ENCODE measurements around the gene HDDC2.

The HDDC2 gene

GRCh38 chr6:125339653-125340052 lies 37.9 kb upstream of the HDDC2 start:
- no peak for TF ChIP-seq CTCF (conservative IDR thresholded peaks at IDR 0.05; ENCODE audit: low read length)
- no peak overlapping the region for H3K4me3 ChIP-seq (ENCODE audit: low read length)
- no peak for DNase-seq (ENCODE audit: low read depth)

- DNase-seq (ENCODE audit: low read depth), result no peak
- no peak for TF ChIP-seq CTCF (conservative IDR thresholded peaks at IDR 0.05; ENCODE audit: low read length)
- H3K4me3 ChIP-seq (ENCODE audit: low read length), result no peak overlapping the region
Measured at GRCh38 chr6:125338381-125338780, 36.6 kb upstream of the HDDC2 start.

- no peak for TF ChIP-seq CTCF (conservative IDR thresholded peaks at IDR 0.05; ENCODE audit: low read length)
- no peak for DNase-seq (ENCODE audit: low read depth)
Measured at GRCh38 chr6:125337706-125338105, 35.9 kb upstream of the HDDC2 start.

GRCh38 chr6:125332664-125333063 lies 30.9 kb upstream of the HDDC2 start:
- DNase-seq (ENCODE audit: low read depth), result no peak
- no peak overlapping the region for H3K4me3 ChIP-seq (ENCODE audit: low read length)
- no peak for TF ChIP-seq CTCF (conservative IDR thresholded peaks at IDR 0.05; ENCODE audit: low read length)

More at GRCh38 chr6:125337706-125338105, 35.9 kb upstream of the HDDC2 start:
- no peak overlapping the region for H3K4me3 ChIP-seq (ENCODE audit: low read length)

- no peak overlapping the region for H3K4me3 ChIP-seq (ENCODE audit: low read length)
- no peak for TF ChIP-seq CTCF (conservative IDR thresholded peaks at IDR 0.05; ENCODE audit: low read length)
- DNase-seq (ENCODE audit: low read depth), result no peak
Measured at GRCh38 chr6:125325586-125325985, 23.8 kb upstream of the HDDC2 start.

GRCh38 chr6:125323376-125323775 lies 21.6 kb upstream of the HDDC2 start:
- DNase-seq (ENCODE audit: low read depth), result no peak
- TF ChIP-seq CTCF (conservative IDR thresholded peaks at IDR 0.05; ENCODE audit: low read length), result no peak
- H3K4me3 ChIP-seq (ENCODE audit: low read length), result no peak overlapping the region

- no peak for TF ChIP-seq CTCF (conservative IDR thresholded peaks at IDR 0.05; ENCODE audit: low read length)
- H3K4me3 ChIP-seq (ENCODE audit: low read length), result no peak overlapping the region
- no peak for DNase-seq (ENCODE audit: low read depth)
Measured at GRCh38 chr6:125316621-125317020, 14.9 kb upstream of the HDDC2 start.

All from AG10803 (cell line).